IPS DF 19.7 (cell line): Measurements from ENCODE around the gene CPSF3.

Experiments
- DNase-seq: peaks from one replicate; pipeline ENCODE4 v3.0.0-alpha.2; 2013; ENCODE audit warnings: low read depth, low spot score

CPSF3 gene

DNA sequence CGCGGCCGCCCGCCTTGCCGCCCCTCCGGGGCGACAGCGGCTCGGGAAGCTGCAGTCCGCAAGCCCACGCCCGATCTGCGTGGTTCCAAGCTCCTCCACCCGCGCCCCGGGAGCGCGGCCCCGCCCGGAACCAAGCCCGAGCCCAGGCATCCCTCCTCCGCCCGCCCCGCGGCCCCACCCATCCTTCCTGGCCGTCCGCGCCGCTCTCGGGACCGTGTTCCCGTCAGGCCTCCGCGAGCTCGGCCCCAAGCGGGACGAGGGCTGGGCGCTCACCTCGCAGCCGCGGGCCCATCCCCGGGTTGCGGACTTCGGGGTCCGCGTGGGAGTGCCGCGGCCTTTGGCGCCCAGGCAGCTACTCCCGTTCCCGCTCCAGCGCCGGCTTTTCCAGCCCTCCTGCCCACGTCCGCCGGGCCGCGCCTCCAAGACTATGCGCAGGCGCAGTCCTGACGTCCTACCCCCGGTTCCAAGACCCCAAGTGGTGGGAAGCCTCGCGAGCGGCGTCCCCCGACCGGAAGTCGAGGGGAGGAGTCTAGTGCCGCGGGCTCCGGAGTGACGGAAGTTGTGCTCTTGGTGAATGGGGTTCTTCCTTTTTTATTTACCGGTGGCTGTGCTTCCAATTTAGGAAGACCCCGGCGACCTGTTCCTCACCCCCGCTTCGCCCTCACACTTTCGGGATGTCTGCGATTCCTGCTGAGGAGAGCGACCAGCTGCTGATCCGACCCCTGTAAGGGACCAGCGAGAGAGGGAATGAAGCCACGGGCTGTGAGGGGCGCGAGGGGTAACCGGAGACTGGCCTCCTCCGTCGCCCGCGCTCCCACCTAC is at the start of gene CPSF3, which contains the start of gene ITGB1BP1:
Gene CPSF3 (plus strand): TSS at position 555 of the 822 bp plus-strand sequence. CDS start 120 bp downstream, at position 675.
Gene ITGB1BP1 (minus strand): TSS at position 429 of the 822 bp plus-strand sequence. CDS start 4,831 bp downstream, outside the sequence.
- DNase-seq, result peak; percentile 78

DNA sequence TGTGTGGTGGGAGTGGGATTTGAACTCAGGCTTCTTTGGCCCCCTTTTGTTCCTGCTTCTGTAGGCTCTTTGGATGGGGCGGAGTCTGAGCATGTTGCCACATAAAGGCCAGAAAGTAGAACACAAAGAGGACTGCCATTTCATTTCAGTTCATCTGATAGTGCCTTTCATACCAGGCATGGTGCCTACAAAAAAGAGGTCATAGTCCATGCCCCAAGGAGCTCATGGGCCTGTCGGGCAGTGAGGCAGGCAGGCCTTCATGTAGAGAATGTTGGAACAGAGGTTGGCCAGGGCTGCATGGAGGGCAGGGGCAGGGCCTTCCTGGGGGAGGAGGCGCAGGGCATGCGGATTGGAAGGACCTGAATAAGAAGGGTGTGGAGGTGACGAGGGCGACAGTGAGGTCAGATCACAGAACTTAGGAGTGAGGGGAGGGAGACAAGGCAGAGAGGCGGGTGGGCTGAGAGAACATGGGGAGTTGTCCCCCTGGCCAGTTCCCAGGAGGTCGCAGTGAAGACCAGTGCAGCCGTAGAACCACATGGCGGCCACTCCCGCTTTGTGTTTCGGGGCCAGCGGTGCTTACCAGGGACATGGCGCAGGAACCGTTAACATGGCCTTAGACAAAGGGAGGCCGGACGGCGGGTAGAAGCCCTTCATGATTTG is 49.3 kb upstream of the CPSF3 start:
- DNase-seq, result no peak

DNA sequence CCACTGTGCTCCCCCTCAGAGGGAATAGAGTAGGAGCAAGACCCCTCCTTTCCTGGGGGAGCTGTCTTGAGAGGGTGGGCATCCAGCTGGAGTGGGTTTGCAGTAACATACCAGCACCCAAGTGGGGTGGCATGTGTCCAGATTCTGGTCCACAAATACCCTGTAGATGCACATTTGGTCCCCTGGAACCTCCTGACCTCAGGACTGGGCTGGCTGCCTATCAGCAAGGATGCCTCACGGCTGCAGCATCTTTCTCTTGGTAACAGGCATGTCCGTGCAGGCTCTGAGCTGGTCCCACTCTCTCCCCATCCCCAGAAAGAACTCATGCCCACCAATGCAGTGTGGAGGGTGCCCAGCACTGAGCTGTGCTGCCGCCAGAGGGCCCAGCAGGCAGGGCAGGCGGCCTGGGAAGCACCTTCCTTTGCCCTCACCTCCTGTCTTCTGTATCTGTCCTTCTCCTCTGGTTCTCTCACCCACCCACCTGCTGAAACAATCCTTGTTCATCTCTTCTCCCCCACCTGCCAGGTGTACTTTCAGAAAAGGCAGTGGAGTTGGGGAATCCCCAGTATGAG is 47.5 kb upstream of the CPSF3 start:
- DNase-seq, result no peak

DNA sequence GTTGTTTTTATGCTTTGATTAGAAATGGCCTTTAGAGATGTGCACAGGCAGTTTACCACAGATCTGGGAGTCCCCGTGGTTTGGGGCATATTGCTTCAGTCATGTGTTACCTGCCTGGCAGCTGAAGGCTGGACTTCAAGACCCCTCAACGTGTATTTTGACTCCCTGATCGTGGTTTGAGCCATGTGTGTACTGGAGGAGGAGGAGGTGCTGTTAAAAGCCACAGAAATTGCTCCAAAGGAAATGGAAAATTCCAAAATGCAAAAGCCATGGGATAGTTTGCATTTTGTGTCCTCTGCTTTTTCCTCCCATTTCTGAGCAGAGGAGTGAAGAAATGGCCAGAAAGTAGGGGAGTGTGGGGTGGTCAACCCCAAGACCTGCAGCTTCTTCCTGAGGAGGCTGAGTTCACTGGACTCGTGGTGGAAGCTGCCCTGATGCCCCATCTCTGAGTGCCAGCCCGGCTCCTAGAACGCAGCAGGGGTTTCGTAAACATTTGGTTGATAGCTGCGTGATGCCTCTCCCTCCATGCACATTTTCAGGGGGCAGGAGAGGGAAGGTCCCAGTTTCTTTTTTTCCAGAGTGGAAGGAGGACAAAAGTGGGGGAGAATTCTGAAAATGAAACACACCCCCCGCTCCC is 45.9 kb upstream of the CPSF3 start:
- DNase-seq, result no peak

DNA sequence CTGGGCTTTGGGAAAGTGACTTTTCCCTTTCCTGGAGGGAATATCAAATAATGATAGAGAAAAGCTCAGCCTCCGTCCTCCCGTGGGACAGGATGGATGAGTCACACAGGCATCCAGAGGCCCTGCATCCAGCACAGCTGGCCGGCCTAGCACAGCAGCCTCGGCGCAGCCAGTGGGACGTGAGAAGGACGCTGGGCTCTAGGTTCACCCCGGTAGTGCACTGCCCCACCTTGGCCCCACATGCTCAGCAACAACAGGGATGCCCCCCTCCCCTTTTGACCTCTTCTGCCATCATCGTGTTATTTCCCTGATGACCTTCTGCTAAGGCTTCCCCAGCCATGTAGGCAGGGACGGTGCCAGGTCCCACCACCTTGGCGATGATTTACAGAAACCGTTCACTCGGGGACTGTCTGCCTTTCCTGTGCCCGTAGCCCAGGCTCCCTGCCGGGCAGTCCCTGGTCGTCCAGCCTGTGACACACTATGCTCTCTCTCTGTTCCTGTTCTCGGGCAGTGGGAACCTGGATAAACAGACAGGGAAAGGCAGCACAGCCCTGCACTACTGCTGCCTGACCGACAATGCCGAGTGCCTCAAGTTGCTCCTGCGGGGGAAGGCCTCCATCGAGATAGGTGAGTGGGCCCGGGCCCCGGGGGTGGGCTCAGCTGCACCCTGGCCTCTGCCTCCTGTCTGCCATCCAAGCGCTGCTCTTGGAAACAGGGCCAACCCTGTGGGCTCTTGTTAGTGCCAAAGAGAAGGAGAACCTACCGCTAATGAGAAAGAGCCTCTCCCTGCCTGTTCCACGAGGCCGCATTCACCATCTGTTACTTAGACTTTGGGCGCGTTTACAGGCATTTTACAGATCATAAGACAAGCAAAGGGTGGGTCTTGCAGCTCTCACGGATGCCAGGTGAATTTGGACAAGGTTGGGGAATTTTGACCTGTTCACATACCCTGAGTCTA is 44.7 kb upstream of the CPSF3 start:
- DNase-seq, result no peak

DNA sequence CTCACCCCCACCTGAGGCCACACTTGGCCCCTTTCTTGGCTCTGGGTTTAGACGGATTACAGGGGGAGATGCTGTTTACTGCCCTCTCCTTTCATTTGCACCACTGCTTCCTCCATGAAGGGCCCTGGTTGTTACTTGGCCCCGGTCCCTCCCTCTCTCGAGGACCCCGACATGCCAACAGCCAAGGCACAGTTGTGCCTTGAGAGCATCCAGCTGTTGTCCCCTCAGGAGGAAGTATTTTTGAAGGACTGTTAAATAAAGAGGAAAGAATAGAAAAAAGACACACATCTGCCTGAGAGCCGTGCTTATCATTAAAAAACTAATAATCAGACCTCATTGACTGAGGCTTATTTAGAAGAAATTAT is 44.1 kb upstream of the CPSF3 start:
- DNase-seq, result no peak

DNA sequence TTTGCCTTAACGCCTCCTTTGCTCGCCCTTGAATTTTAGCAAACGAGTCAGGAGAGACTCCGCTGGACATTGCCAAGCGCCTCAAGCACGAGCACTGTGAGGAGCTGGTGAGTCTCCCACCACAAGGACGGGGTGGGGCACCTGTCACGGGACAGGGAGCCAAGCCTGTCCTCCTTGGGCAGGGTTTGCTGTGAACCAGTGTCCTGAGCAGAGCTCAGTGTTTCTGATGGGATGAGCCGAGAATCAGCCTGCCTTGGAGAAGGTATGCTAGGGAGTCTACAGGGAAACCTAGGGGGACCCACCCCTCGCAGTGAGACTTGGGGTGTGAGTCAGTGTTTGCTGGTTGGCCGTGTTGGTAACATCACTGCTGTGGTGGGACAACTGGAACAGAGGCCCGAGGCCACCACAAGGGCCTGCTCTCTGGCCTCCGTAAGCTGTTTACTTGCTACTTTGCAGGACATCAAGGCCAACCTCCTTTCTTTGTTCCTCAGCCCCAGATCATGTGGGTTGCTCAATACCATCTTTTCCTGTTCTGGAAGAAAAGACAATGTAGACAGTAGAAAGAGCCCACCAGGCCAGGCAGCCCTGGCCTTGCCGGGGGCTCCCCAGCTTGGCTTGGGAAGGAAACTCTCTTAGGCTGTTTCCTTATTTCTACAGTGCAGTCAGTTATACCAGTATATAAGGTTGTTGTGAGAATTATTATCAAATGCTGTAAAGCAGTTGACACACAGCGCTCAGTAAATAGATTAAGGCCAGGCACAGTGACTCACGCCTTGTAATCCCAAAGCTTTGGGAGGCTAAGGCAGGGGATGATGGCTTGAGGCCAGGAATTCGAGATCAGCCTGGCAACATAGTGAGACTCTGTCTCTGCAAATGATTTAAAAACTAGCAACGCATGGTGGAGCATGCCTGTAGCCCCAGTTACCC is 42.5 kb upstream of the CPSF3 start:
- no peak for DNase-seq

DNA sequence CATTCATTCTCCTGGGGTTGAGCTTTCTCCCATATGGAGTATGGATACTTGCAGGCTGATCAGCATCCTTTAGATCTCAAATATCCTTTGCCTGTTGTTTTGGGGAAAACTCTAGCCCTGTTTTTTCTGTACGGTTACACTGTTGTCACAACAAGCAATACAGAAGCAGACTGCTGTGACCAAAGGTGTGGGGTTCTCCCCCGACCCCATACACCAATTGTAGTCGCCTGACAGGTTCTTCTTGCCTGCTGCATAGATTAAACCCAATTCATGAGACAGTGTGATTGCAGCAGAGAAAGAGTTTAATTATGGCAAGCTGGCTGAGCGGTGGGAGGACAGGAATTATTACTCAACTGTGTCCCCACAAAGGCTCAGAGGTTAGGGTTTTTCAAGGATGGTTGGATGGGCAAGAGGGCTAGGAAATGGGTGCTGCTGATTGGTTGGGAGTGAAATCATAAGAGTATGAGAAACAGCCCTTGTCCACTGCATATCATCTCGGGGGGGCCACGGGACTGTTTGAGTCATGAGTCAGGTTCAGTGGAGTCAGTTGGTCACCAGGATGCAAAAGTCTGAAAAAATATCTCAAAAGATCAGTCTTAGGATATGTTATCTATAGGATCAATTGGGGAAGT is 40.7 kb upstream of the CPSF3 start:
- DNase-seq, result no peak

DNA sequence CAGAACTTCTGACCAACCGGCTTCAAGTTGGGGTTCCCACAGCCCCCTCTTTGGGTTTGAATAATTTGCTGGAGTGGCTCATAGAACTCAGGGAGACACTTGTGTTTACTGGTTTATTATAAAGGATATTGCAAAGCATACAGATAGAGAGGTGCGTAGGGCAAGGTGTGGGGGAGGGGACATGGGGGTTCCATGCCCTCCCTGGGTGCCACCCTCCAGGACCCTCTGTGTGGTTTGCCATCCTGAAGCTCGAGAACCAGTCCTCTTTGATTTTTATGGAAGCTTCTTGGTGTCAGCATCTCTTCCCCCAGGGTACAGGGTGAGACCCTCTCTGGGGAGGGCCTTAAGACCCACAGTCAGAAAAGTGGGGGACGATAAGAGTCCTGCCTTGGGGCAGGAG is 38.9 kb upstream of the CPSF3 start:
- no peak for DNase-seq

DNA sequence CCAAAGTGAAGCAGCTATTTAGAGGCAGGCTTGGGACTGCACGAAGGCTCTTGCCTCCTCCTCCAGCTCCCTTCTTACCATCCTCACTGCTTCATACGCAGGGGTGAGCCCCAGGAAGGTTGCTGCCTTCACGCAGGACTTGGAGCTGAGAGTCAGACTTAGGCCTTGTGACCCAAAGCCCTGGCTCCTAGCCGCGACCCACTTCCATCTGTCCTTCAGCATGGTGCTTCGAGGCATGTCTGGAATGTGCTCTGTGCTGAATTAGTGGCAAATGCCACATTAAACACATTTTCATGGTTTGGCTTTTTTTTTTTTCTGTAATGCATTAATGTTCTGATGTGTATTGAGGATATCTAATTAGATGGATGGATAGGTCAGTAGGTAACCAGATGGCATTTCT is 37.6 kb upstream of the CPSF3 start:
- no peak for DNase-seq

DNA sequence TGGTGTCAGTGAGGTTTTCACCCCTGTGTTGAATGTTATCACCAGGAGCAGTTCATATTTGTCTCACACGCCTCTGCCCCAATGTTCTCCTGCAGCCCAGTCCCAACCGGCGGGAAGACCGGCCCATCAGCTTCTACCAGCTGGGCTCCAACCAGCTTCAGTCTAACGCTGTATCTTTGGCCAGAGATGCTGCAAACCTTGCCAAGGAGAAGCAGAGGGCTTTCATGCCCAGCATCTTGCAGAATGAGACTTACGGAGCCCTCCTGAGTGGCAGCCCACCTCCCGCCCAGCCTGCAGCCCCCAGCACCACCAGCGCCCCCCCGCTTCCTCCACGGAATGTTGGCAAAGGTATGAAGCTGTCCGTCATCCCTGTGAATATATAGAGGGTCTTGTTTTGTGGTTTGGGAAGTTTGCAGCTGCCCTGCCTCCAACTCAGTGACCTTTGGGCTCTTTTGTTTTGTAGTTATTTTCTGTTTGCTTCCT is 35.2 kb upstream of the CPSF3 start:
- no peak for DNase-seq

DNA sequence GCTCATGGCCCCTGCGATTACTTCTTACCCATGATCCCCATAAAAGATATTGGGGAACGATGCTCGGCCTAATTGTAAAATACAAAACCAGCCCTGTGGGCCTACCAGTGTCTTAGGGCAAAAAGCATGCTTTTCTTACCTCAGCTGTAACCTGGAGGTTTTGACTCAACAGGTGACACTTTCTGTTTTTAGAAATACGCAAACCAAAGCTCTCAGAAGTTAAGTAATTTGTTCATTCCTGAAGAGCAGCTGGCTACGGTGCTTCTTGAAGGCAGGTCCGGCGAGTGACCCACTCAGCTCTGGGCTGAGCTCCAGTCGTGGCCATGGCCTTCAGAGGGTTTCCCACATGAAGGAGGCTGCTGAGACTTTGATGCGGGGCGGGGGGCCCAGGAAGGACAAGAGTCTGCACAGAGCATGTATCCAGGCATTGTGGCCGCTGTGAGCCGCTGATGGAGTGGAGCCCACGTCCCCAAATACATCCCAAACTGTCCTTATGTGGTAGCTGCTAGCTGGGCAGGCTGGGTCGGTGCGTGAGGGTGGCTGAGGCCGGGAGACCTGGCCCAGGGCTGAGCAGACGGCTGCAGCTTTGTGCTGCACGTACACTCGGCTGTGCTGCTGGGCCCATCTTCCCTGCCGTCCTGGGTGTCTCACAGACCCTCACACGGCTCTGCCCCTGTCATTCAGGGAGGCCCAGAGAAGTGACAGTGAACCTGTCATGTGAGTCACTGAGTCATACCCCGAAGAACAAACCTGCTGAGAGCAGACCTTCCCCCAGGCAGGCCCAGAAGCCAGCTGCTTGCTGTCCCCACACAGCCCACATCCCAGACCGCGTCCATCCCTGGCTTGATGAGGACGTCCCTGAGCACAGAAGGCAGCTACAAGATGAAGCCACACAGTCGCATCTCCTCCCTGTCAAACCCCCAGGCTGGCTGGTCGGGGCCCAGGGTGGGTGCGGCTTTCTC is 34.2 kb upstream of the CPSF3 start:
- DNase-seq, result no peak

DNA sequence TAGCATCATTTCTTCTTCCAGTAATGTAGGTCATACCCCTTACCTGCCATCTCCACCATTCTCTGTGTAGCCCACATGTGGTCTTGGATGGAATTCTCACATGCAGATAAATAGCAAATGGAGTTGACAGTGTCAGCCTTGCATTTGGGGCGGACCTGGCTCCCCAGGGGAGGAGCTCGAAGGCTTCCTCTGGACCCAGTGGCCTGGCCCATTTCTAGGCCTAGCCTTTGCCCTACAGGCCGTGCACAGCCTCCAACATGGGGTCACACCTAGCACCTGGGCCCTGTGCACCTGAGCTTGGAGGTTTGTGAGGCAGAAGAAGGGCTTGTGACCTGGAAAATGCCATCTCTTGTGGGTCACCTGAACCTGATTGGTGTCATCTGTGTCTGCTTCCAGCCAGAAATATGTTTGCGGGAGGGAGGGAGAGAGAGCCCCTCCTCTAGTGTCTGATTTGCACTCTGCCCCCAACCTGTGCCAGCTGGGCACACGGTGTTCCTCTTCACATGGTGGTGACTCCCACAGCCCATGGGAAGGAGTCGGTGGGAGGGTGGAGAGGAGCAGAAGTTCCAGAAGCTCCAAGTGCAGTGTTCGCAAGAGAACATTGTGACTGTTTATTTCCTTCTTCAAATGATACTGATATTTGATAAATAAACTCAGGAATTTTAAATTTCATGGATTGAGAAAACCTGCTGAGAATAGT is 33.2 kb upstream of the CPSF3 start:
- no peak for DNase-seq

DNA sequence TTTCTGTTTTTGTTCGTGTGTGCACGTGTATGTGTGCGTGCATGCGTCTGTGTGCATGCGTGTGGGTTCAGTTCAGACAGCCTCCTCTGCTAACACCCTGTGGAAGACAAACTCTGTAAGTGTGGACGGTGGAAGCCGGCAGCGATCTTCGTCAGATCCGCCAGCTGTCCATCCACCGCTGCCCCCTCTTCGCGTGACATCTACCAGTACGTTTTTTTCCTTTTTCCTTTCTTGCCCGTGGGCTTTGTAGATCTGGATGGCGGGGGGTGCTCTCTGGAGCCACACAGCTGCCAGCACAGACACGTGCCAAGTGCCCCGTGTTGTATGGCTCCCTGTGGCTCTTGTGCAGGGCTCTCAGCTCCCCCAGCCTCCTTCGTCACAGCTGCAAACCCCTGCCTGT is 32.5 kb upstream of the CPSF3 start:
- no peak for DNase-seq

DNA sequence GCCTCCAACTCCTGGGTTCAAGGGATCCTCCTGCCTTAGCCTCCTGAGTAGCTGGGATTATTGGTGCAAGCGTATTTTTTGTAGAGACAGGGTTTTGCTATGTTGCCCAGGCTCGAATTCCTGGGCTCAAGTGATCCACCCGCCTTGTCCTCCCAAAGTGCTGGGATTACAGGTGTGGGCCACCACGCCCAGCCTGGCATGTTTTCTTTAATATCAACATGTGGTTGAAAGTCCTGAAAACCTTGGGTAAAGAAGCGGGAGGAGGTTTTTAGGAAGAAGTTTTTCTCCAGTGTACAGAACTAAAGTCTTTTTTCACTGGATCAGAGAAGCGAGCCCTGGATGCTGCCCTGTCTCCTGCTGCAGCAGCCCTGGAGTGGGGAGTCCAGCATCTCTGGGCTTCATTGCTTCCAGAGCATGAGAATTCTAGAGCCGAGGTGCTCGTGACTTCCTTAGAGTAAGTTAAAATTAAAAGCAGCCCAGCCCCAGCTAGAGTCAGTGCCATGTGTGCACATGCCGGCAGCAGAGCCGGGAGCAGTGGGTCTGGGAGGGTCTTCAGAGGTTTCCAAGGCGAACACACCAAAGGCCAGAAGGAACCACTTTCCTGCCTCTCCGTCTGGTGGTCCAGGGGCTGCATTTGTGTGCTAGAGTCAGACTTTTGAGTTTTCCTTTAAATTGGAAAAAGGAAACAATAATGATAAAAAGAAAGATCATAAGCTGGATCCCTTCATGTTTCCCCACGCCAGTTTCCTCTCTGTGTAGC is 31.3 kb upstream of the CPSF3 start:
- DNase-seq, result no peak

DNA sequence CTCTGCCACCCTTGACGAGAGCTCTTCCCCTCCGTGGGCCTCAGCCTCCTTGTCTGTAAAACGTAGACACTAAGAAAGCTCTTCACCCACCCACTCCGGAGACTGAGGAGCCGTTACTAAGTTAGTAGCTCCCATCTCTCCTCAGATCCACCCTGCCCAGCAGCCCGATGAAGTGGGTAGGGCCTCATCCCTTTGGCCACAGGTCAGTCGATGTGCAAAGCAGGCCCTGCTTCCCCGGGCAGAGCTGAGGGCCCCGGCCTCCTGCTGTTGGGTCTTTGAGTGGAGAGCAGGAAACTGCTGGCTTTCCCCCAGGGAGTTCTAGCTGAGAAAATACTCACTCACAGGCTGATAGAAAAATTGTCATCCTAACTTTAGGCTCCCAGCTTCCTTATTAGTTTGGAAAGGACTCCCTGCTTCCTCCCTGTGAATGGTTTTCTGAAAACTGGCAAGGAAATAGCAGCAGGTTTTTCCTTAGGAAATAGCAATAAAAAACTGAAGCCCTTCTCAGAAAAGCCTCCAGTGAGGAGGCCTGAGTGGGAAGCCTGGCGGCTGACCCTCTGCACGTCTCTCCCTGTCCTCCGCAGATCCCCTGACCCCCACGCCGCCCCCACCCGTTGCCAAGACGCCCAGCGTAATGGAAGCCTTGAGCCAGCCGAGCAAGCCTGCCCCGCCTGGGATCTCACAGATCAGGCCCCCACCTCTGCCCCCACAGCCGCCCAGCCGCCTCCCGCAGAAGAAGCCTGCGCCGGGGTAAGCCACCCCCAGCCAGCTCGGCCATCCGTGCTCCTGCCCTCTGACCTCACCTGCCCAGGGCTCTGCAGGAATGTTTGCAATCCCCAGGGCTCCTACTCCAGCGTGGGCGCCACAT is 30.3 kb upstream of the CPSF3 start:
- no peak for DNase-seq
